Activated T-cell treated with anti-CD3 and anti-CD28 coated beads for 48 hours (primary cell): ENCODE measurements around the gene DYNC1H1.
A peak's percentile ranks its signal among the peaks of the same experiment; 100 is the strongest.

Source experiments
- DNase-seq: peaks from one replicate; pipeline ENCODE4 v3.0.0-alpha.2; 2020; ENCODE audit warnings: low read depth

The DYNC1H1 gene

DNA sequence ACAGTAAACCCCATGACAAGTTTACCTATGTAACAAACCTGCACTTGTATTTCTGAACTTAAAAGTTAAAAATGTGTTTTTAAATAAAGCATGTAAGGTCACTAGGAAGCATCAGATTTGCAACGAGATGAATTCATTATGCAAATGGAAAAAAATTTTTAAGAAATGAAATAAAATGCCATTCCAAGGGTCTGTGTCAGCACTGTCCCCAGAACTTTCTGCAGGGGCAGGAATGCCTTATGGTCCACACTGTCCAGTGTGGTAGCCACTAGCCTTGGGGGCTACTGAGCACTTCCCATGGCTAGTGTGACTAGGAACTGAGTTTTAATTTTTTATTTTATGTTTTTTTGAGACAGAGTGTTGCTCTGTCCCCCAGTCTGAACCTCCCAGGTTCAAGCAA lies 73.3 kb downstream of the DYNC1H1 start:
- no peak for DNase-seq

DNA sequence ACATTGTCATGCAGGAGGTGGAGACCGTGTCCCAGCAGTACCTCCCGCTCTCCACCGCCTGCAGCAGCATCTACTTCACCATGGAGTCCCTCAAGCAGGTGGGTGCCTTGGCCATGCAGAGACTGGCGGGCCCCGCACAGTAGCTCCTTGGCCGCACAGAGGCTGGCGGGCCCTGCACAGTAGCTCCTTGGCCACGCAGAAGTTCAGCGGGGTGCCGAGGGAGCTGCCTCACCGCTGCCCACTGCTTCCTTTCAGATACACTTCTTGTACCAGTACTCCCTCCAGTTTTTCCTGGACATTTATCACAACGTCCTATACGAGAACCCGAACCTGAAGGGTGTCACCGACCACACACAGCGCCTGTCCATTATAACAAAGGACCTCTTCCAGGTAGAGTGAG lies 74.8 kb downstream of the DYNC1H1 start:
- DNase-seq, result no peak

DNA sequence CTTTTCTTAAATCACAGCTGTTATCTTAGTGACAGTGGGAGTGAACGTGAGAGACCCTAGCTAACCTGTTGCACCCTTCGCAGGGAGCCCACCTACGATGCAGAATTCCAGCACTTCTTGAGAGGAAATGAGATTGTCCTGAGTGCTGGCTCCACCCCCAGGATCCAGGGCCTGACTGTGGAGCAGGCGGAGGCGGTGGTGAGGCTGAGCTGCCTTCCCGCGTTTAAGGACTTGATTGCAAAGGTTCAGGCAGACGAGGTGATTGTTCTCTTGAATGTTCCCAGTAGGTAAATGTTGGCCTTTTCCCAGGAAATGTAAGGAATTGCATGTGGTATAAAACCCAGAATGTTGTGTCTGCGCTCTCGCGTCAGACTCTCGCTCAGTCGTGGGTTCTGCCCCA lies 75.8 kb downstream of the DYNC1H1 start:
- DNase-seq, result no peak

DNA sequence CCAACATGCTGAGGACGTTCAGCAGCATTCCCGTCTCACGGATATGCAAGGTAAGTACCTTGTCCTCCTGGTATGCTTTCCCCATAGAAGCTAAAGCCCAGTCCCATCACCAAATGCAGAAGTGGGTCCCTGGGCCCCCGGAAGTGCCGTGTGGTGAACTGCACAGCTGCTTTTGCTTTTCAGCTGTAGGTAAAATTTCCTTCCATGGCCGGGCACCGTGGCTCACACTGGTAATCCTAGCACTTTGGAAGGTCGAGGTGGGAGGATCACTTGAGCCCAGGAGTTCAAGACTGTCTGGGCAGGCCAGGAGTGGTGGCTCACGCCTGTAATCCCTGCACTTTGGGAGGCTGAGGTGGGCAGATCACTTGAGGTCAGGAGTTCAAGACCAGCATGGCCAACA lies 78.3 kb downstream of the DYNC1H1 start:
- DNase-seq, result no peak

DNA sequence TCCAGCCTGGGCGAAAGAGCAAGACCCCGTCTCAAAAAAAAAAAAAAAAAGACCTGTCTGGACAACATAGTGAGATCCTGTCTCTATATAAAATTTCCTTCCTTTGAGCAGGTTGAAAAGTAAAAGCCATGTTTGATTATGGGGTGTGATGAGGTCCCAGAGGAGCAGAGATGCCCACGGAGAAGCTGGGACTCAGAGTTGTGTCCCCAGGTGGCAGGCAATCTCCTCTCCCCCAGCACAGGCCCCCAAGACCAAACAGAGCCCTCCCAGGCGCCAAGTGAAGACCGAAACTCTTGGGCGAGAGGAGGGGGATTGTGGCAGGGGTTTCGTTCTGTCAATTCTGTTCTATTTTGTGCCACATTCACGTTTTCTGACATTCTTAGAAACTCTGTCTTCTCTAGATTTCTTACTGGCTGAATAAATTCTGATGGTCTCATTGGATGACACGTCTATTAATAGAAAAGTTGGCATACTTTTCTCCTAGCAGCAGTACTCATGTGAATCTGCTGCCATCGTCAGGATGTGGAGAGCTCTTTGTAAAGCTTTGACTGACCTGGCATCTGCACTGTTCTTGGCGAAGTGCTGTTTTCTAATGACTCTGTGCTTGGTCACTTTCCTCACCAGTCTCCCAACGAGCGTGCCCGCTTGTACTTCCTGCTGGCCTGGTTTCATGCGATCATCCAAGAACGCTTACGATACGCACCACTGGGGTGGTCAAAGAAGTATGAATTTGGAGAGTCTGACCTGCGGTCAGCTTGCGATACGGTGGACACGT lies 79.1 kb downstream of the DYNC1H1 start:
- DNase-seq, result no peak

DNA sequence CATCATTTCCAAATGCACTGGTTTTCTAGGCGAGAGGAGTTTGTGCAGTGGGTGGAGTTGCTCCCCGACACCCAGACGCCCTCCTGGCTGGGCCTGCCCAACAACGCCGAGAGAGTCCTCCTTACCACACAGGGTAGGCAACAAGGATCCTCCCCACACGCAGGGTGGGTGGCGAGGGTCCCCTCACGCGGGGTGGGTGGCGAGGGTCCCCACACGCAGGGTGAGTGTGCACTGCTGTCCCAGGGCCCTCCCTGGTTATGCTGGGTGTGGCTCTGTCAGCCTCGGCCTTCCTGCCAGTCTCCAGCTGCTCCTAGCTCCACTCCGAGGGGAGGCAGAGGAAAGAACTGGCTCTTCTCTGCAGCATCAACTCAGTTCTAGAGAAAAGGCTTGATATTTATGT lies 80.2 kb downstream of the DYNC1H1 start:
- DNase-seq, result no peak

DNA sequence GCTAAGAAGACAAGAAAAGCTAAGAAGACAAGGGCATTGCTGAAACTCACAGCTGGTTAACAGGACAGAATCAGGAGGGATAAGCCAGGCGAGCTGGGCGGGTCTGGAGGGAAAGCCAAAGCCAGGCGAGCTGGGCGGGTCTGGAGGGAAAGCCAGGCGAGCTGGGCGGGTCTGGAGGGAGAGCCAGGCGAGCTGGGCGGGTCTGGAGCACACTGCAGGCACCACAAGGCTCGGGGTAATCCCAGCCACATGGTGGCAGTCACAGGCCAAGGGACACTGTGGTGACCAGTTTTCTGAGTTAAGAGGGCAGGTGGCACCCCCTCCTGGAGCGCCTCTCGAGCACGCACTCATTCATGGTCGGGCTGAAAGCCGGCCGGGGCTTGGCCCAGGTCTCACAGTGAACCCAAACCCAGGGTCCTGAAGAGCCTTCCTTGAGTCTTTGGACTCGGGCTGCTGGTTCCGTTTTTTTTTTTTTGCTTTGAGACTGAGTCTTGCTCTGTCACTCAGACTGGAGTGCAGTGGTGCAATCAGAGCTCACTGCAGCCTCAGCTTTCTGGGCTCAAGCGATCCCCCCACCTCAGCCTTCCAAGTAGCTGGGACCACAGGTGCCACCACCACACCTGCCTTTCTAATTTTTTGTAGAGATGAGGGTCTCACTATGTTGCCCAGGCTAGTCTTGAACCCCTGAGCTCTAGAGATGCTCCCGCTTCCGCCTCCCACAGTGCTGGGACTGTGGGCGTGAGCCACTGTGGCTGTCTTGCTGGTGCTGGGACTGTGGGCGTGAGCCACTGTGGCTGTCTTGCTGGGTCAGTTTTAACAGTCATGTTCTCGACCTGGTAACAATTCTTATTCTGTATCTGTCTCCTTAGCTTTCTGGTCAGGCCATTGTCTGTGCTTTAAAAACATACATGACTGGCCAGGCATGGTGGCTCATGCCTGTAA lies 82.2 kb downstream of the DYNC1H1 start:
- DNase-seq, result peak; percentile 13

DNA sequence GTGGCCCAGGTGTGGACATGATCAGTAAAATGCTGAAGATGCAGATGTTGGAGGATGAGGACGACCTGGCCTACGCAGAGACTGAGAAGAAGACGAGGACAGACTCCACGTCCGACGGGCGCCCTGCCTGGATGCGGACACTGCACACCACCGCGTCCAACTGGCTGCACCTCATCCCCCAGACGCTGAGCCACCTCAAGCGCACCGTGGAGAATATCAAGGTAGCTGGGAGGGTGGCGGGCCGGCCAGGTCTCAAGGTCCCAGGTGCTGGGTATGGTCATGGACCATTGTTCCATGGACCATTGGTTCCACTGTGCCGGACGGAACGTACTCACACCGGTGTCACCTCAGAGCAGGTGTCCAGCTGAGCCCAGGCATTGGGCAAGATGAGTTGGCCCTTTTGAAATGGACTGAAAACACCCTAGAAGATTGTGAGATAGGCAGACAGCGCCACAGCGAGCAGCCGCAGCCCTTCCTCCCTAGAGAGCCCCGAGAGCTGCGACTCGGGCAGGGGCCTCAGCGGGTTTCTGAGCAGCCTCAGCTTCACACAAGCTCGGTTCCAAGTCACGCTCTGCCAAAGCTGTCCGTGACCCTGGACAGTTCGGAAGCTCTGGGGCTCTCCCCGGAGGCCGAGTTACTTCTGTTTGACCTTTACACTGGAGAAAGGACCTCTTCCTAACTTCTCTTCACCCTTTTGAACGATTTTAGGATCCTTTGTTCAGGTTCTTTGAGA lies 83.6 kb downstream of the DYNC1H1 start:
- DNase-seq, result no peak

DNA sequence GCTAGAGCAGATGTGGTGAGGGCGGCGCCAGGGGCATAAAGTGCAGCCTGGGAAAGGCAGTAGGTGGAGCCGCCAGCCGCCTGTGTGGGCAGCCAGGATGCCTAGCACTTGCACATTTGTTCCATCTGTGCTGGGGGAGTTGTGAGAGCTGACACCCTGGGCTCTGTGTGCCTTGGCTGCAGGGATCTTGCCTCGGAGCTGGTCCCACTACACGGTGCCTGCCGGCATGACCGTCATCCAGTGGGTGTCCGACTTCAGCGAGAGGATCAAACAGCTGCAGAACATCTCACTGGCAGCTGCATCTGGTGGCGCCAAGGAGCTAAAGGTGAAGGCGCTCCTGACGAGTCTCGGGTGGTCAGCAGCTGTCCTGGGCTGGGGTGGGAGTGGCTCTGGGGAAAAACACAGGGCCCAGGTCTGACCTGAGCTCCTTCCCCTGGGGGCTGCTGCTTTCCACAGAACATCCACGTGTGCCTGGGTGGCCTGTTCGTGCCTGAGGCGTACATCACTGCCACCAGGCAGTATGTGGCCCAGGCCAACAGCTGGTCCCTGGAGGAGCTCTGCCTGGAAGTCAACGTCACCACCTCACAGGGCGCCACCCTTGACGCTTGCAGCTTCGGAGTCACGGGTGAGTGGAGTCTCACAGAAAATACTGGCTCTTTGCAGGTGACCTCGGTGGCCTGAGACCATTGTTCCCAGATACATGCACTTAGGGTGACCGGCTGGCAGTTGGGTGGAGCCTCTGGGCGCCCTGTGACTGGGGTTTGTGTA lies 85.1 kb downstream of the DYNC1H1 start:
- DNase-seq, result no peak

DNA sequence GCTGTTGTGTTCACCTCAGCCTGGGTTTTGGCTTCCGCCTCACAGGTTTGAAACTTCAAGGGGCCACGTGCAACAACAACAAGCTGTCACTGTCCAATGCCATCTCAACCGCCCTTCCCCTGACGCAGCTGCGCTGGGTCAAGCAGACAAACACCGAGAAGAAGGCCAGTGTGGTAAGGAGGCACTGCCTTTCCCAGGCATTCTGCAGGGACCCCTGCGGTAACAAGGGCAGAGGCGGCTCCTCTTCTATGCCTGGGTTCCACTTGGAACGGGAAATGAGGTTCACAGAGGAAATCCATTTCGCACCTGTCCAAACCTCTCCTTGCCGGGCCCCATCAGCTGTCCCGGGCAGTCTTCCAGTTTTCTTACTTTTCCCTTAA lies 85.6 kb downstream of the DYNC1H1 start:
- DNase-seq, result no peak

DNA sequence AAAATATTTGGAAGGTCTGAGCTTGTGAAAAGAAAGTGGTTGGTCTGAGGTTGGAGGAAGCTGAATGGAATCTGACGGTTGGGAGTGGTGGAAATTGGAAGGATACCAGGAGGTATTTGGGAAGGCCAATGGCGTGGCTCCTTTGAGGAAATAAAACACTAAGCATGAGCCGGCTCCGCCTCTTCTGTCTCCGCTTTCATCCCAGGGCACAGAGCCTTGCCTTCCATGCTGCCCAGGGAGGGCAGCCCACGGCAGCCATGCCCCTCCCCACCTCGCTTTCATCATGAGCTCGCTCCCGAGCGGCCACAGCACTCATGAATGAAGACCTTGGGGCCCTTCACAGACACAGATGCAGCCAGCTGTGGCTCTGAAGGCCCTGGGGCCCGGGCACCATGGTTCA lies 86.3 kb downstream of the DYNC1H1 start:
- DNase-seq, result no peak

DNA sequence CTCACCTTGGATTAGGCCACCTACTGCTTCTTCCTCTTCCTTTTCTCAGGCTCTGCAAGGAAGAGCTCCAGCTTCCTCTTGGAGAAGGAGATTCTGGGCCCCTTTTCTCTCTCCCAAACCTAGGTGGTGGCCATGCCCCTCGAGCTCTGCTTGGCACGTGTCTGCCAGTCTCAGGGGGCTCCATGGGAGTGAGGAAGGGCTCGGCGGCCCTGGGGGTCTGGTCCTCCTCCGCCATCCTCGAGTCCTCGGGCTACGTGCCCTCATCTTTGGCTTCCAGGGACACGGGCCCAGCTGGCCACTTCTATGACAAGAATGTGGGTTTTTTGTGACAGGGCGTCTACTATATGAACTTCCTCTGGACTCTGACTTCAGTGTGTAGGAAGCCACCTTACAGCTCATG lies 88.1 kb downstream of the DYNC1H1 start:
- DNase-seq, result no peak

DNA sequence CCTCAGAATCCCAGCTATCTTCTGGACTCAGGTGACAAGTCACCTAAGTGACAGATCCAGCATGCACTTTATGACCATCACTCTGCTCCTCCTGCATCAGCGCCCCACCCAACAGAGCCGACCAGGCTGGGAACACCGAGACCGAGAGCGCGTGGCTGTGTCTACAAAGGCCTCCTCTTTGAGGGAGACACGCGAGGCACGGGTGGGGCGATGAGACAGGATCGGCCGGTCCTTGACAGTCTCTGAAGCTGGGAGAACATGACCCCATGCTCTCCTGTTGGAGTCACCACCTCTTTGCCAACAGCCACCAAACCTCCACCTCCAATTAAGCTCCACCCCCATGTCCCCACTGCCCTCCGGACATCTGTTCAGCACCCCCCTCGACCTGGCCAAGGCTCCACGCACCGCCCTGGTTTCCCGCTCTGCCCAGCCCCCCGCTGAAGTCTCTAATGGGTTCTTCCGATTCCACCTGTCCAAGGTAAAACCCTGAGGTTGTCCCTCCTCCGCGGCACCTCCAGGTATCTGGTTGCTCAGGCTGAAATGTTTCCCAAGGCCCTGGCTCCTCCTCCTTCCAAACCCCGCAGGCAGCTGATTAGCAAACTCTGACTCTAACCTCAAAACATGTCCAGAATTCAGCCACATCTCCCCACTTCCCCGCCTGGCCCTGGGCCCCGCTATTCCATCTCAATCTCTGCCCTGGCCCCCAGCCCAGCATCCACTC lies 91.0 kb downstream of the DYNC1H1 start:
- DNase-seq, result no peak

DNA sequence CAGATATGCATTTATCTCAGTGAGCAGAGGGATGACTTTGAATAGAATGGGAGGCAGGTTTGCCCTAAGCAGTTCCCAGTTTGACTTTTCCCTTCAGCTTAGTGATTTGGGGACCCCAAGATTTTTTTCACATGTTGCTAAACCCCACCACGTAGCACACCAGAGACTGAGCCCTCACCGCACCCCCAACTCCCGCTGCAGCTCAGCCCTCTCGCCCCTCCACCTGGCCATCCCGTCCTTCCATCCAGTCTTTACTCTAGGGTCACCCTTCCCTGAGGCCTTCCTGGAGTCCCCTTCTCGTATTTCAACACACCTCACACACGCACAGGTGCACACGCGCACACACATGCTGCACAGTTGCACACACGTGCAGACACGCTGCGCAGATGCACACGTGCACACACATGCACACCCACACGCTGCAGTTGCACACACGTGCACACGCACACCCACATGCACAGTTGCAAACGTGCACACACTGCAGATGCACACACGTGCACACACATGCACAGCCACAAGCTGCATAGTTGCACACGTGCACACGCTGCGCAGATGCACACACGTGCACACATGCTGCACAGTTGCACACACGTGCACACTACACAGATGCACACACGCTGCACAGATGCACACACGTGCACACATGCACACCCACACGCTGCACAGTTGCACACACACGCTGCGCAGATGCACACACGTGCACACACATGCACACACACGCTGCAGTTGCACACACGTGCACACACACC lies 92.5 kb downstream of the DYNC1H1 start:
- DNase-seq, result no peak

DNA sequence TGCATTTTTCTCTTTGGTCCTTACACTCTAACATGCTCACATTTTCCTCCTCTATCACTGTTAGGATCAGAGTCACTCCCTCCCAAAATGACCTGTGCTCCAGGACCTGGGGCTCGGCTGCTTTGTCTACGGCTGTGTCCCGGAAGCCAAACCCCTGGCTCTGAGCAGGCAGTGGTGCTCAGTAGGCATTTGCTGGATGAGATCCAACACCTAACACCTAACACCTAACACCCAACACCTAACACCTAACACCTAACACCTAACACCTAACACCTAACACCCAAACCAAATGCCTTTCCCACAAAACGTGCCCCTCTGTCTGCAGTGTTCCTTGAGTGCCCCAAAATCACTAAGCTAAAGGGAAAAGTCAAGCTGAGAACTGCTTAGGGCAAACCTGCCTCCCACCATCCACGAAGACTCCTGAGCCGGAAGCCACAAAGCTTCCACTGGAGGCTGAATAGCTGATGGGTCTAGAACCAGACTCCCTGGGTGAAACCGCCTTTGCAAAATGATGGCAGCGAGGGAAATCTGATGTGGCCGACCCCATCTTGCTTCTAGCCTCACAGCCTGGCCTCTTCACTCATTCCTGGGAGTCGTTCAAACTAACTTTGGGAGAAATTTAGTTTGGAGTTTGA lies 93.2 kb downstream of the DYNC1H1 start:
- no peak for DNase-seq

DNA sequence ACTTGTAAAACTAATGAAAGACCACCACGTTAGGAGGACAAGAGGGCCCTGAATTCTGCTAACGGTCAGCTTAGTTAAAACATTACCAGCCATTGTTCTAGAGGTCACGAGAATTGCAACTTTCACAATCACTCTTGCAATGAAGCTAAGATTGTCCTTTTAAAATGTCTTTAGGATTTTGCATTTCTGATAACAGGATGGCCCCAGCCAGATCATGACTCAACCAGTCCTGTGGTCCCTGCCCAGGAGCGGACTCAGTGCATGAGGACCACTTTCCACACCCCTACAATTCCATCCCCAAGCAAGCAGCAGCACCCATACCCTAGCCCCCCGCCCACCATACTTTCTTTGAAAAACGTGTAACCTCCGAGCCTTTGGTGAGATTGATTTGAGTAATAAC lies 93.8 kb downstream of the DYNC1H1 start:
- no peak for DNase-seq

DNA sequence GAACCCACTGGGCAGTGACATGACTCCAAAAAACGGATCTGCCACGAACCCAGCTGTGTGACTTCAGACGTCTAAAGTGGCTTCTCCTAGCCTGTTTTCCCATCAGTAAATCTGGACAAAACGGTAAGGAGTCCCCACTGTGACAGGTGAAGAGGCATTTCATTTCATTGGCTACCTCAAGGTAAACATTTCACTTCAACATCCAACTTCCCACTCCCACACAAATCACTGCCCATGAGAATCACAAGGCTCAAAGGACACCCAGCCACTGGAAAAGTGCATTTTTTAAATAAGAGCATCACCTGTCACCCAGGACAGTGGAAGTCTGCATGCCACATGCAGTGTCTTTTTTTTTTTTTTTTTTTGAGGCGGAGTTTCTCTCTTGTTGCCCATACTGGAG lies 94.6 kb downstream of the DYNC1H1 start:
- DNase-seq, result no peak

DNA sequence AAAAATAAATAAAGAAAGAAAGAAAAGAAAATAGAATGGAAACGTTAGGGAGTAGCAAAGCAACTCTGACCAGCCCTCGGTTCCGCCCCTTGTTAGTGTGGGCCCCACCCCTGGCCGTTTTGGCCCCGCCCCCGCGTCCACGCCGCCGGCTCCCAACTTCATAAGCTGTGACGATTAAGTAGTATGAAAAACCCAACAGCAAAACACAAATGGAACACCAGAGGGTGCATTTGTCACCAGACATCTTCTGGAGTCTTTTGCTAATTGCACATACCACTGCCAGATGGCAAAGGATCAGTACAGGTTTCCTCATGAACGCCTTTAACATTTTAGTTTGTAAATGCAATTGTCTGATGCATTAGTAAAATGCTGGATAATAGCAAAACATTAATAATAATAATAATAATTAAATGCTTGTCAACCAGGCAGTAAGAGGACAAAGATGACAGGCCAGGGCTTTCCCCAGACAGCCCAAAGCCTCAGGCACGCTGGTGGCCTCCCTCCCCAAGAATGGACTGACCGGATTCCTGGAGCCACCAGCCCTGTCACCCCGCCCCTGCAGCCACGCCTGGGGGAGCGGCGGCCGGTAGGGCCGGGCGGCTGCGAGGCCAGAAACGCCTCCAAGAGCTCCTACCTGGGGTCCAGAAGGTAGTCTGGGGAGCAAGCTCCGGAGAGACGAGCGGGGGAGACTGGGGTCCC lies 98.9 kb downstream of the DYNC1H1 start:
- peak; percentile 71 for DNase-seq

DNA sequence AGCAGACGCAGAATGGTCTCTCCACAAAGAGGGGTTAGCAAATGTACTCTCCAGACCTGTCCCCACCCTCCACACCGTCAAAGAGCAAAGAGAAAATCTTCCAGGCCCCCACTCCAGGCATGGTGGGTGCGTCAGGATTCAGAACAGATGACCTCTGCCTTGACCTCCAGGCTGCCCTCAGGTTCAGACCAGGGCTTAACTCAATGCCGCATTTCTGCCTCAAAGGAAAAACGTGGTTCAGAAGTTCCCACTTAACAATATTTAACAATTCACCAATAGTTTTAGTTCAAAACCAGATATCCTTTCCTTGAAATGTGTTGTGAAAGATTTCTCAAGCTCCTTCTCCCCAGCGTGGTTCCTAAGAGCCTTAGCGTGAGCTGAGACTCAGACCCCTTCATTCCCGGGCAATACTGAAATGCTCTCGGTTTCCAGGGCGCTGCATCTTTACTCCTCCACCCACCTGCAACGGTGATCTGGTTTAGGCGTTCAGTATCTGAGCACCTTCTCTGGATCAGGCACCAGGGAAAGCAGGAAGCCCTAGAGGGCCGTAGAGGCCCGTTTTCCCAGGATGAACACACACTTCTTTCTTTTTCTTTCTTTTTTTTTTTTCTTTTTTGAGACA lies 99.5 kb downstream of the DYNC1H1 start:
- DNase-seq, result no peak
